Thyroid gland (tissue), 4 donors: ENCODE results near the gene CCDC106. TPM values are rescaled to one million over a fixed set of nuclear protein-coding genes. Genes with fewer than 3 reads are reported as not detected.

Source experiments
- DNase-seq, 2 donors: peaks; one replicate each; pipeline ENCODE4 v3.0.0-alpha.2; 2019
- H3K27ac ChIP-seq, 3 donors: fragments of 200-600 bp; sonication (generic); 1 replicate in 2 of 3; 2 replicates in 1 of 3; pipeline ENCODE4 v1.5.1; 2016 to 2019; ENCODE audit warnings: mild to moderate bottlenecking in 1 of 3, moderate library complexity in 1 of 3
- H3K27me3 ChIP-seq: fragments of 200-600 bp; sonication (generic); one replicate; pipeline ENCODE4 v1.5.1; 2019
- H3K36me3 ChIP-seq, 2 donors: fragments of 200-600 bp; sonication (generic); one replicate each; pipeline ENCODE4 v1.5.1; 2016 to 2019
- H3K4me1 ChIP-seq, 2 donors: fragments of 200-600 bp; sonication (generic); one replicate each; pipeline ENCODE4 v1.5.1; 2017 to 2019
- H3K4me3 ChIP-seq, 3 donors: fragments of 200-600 bp; sonication (generic); replicated peaks in 1 of 3; 1 replicate in 2 of 3; 2 replicates in 1 of 3; pipeline ENCODE4 v1.5.1; 2016; ENCODE audit warnings: mild to moderate bottlenecking in 1 of 3
- H3K9me3 ChIP-seq: fragments of 200-600 bp; sonication (generic); one replicate; pipeline ENCODE4 v1.5.1; 2017
- CTCF ChIP-seq, 6 experiments: fragments of 200-600 bp in 3 of 6; fragments of 450-650 bp in 3 of 6; sonication (generic) in 3 of 6; IDR thresholded peaks; one replicate each; pipeline ENCODE4 v1.5.1; 2016 to 2019; ENCODE audit warnings: antibody characterized with exemption in 6 of 6, mild to moderate bottlenecking in 2 of 6, inconsistent platforms in 1 of 6, moderate library complexity in 1 of 6
- POLR2A ChIP-seq, 2 donors: fragments of 450-650 bp; IDR thresholded peaks; one replicate each; pipeline ENCODE4 v1.6.1; 2017; ENCODE audit warnings: antibody characterized with exemption in 2 of 2, mild to moderate bottlenecking in 2 of 2, moderate library complexity in 1 of 2
- WGBS, 2 donors: methylation state at CpG; one replicate each; pipeline ENCODE4 v1.1.5; 2017; 5-methylcytosine and 5-hydroxymethylcytosine counted together
- intact Hi-C: fragments of 100-400 bp; cut with DNase I; formaldehyde crosslinking; loops from one replicate; pipeline ENCODE4 v1.15.1; 2023
- total RNA-seq, 4 donors: library from RNA; depleted of rRNA; stranded (reverse); fragments of >200 nt; gene quantifications; one replicate each; pipeline ENCODE4 v1.2.3, GENCODE V29; 2016

Gene CCDC106
- total RNA-seq, 4 donors from 2014 or later = 11.2 to 23.2 (median 20.7) TPM

GRCh38 chr19:55660404-55660803, 12.4 kb downstream of the CCDC106 start:
- H3K36me3 ChIP-seq = peaks cover 49 to 57% of the 10 kb centered on the region in 2 donors
- no peak overlapping the region for H3K4me3 ChIP-seq
- no peak overlapping the region for H3K27ac ChIP-seq
- intact Hi-C loops = no loop called here
- DNase-seq = no peak
- TF ChIP-seq CTCF (IDR thresholded peaks at IDR 0.05) (no peak), POLR2A (IDR thresholded peaks at IDR 0.05) (no peak)
- peaks cover 32 to 41% of the 10 kb centered on the region in 2 donors for H3K4me1 ChIP-seq
- no peaks in the 10 kb centered on the region for H3K9me3 ChIP-seq
- 89 to 100% methylated on average over 4 to 12 of the region's 12 CpGs for WGBS, 2 donors
- no peaks in the 10 kb centered on the region for H3K27me3 ChIP-seq

- H3K9me3 ChIP-seq = no peaks in the 10 kb centered on the region
- no peak overlapping the region for H3K4me3 ChIP-seq
- H3K27ac ChIP-seq = no peak overlapping the region
- DNase-seq = no peak
- intact Hi-C loops = no loop called here
- 80 to 85% methylated on average over 12 to 16 of the region's 16 CpGs for WGBS, 2 donors
- H3K27me3 ChIP-seq = no peaks in the 10 kb centered on the region
- no peak for TF ChIP-seq POLR2A (IDR thresholded peaks at IDR 0.05)
- no peak for TF ChIP-seq CTCF (IDR thresholded peaks at IDR 0.05)
- H3K4me1 ChIP-seq = peaks cover 27 to 38% of the 10 kb centered on the region in 2 donors
- H3K36me3 ChIP-seq = peaks cover 55 to 59% of the 10 kb centered on the region in 2 donors
These were observed 13.0 kb downstream of the CCDC106 start for GRCh38 chr19:55660991-55661390.

- no peak overlapping the region for H3K27ac ChIP-seq
- TF ChIP-seq POLR2A (IDR thresholded peaks at IDR 0.05) (no peak), CTCF (IDR thresholded peaks at IDR 0.05) (no peak)
- no peak for DNase-seq
- no peaks in the 10 kb centered on the region for H3K9me3 ChIP-seq
- H3K27me3 ChIP-seq = no peaks in the 10 kb centered on the region
- WGBS, 2 donors = 78 to 80% methylated on average over 7 of the region's 7 CpGs
- peaks cover 19 to 30% of the 10 kb centered on the region in 2 donors for H3K4me1 ChIP-seq
- H3K4me3 ChIP-seq = no peak overlapping the region
- H3K36me3 ChIP-seq = peaks cover 63 to 67% of the 10 kb centered on the region in 2 donors
- intact Hi-C loops = no loop called here
These were observed 13.8 kb downstream of the CCDC106 start for GRCh38 chr19:55661826-55662225.

GRCh38 chr19:55663846-55664536, 16.0 kb downstream of the CCDC106 start:
- H3K4me1 ChIP-seq = peaks cover 0 to 8% of the 10 kb centered on the region in 2 donors
- H3K4me3 ChIP-seq = no peak overlapping the region
- H3K27ac ChIP-seq = no peak overlapping the region
- peaks cover 82 to 89% of the 10 kb centered on the region in 2 donors for H3K36me3 ChIP-seq
- H3K27me3 ChIP-seq = no peaks in the 10 kb centered on the region
- 94 to 96% methylated on average over 17 to 19 of the region's 20 CpGs for WGBS, 2 donors
- no peaks in the 10 kb centered on the region for H3K9me3 ChIP-seq
- TF ChIP-seq POLR2A (IDR thresholded peaks at IDR 0.05) = no peak
- no peak for TF ChIP-seq CTCF (IDR thresholded peaks at IDR 0.05)
- no peak for DNase-seq
- intact Hi-C loops = no loop called here

GRCh38 chr19:55666343-55667005, 18.5 kb downstream of the CCDC106 start:
- no peak overlapping the region for H3K27ac ChIP-seq
- H3K4me3 ChIP-seq = no peak overlapping the region
- no peak for TF ChIP-seq POLR2A (IDR thresholded peaks at IDR 0.05)
- no peak for TF ChIP-seq CTCF (IDR thresholded peaks at IDR 0.05)
- no peak for DNase-seq
- no peaks in the 10 kb centered on the region for H3K27me3 ChIP-seq
- no peaks in the 10 kb centered on the region for H3K4me1 ChIP-seq
- WGBS, 2 donors = 91 to 95% methylated on average over 8 to 12 of the region's 12 CpGs
- peaks cover 82 to 83% of the 10 kb centered on the region in 2 donors for H3K36me3 ChIP-seq
- no peaks in the 10 kb centered on the region for H3K9me3 ChIP-seq
- intact Hi-C loops = no loop called here
